ENCODE data around the gene LBHD2. TPM values are rescaled to one million over a fixed set of nuclear protein-coding genes. Genes with fewer than 3 reads are reported as not detected.

Gene LBHD2
- total RNA-seq, 2 experiments from 2014 or later: not detected

DNA sequence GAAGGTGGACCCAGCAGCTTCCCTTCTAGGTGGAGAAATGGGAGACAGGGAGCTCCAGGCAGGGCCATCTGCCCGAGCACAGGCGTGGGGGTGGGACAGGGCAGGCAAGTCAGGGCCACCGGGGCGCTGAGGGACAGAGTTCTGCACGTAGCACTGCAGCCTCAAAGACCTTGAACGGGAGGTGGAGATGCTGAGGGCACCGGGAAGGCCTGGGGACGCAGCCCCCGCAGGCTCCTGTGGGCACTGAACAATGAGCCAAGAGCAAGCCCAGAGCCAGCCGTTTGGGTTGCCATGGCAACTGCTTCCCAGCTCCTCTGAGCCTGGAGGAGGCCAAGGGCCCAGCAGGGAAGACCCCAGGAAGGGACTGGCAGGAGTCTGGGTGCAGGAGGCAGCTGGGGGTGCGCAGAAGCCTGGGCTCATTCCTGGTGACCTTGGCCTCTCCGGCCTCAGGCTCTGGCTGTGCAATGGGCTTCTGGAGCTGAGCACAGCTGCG is 3.4 kb downstream of the LBHD2 start:
- no peak for TF ChIP-seq EZH2phosphoT487 (IDR thresholded peaks at IDR 0.05; ENCODE audit: borderline replicate concordance, low read depth, low read length)
- no peak for TF ChIP-seq CTCF (conservative IDR thresholded peaks at IDR 0.05; ENCODE audit: low read length)
- no TSS peak for BruUV-seq (replicated peaks)
- Histone ChIP-seq H4K20me1 (ENCODE audit: insufficient read depth, low read length) (no peaks in the 10 kb centered on the region), H2AFZ (ENCODE audit: low read length) (no peak overlapping the region), H3K27ac (ENCODE audit: low read depth, low read length, poor library complexity, severe bottlenecking) (no peak overlapping the region), H3K4me1 (ENCODE audit: insufficient read depth, low read length, poor library complexity, severe bottlenecking) (peaks cover 6% of the 10 kb centered on the region), H3K9me2 (ENCODE audit: insufficient read depth, low read length) (no peaks in the 10 kb centered on the region), H3K4me3 (ENCODE audit: low read depth, low read length, poor library complexity, severe bottlenecking) (no peak overlapping the region), H3K79me2 (ENCODE audit: insufficient read depth, low read depth, low read length) (no peaks in the 10 kb centered on the region), H3K36me3 (ENCODE audit: insufficient read depth, low read length) (no peaks in the 10 kb centered on the region), H3K9me3 (ENCODE audit: low read length) (no peaks in the 10 kb centered on the region), H3K4me2 (ENCODE audit: low read length) (no peak overlapping the region)
- DNase-seq (ENCODE audit: low spot score): no peak
- CTCF ChIA-PET (ENCODE audit: unreplicated experiment): no interaction called here
- intact Hi-C loops (cut with micrococcal nuclease; ENCODE audit: unreplicated experiment): no loop called here
- POLR2A ChIA-PET: no interaction called here

GRCh38 chr14:103088921-103089320 is 4.9 kb downstream of the LBHD2 start:
- TF ChIP-seq CTCF (conservative IDR thresholded peaks at IDR 0.05; ENCODE audit: low read length) (no peak), EZH2phosphoT487 (IDR thresholded peaks at IDR 0.05; ENCODE audit: borderline replicate concordance, low read depth, low read length) (no peak)
- Histone ChIP-seq H3K4me2 (ENCODE audit: low read length) (no peak overlapping the region), H3K4me3 (ENCODE audit: low read depth, low read length, poor library complexity, severe bottlenecking) (no peak overlapping the region), H3K4me1 (ENCODE audit: insufficient read depth, low read length, poor library complexity, severe bottlenecking) (peaks cover 6% of the 10 kb centered on the region), H3K27ac (ENCODE audit: low read depth, low read length, poor library complexity, severe bottlenecking) (no peak overlapping the region), H3K36me3 (ENCODE audit: insufficient read depth, low read length) (no peaks in the 10 kb centered on the region), H2AFZ (ENCODE audit: low read length) (no peak overlapping the region), H3K9me2 (ENCODE audit: insufficient read depth, low read length) (no peaks in the 10 kb centered on the region), H3K79me2 (ENCODE audit: insufficient read depth, low read depth, low read length) (no peaks in the 10 kb centered on the region), H4K20me1 (ENCODE audit: insufficient read depth, low read length) (no peaks in the 10 kb centered on the region), H3K9me3 (ENCODE audit: low read length) (no peaks in the 10 kb centered on the region)
- no TSS peak for BruUV-seq (replicated peaks)
- POLR2A ChIA-PET: no interaction called here
- intact Hi-C loops (cut with micrococcal nuclease; ENCODE audit: unreplicated experiment): no loop called here
- no peak for DNase-seq (ENCODE audit: low spot score)
- CTCF ChIA-PET (ENCODE audit: unreplicated experiment): interaction anchor here (0.6 kb wide), 1 partner anchor 52 kb away, joined by 4 read pairs; no protein-coding TSS in a partner anchor

GRCh38 chr14:103089386-103090335 is 5.7 kb downstream of the LBHD2 start:
- Histone ChIP-seq H3K4me2 (ENCODE audit: low read length) (no peak overlapping the region), H2AFZ (ENCODE audit: low read length) (no peak overlapping the region), H3K79me2 (ENCODE audit: insufficient read depth, low read depth, low read length) (no peaks in the 10 kb centered on the region), H3K4me1 (ENCODE audit: insufficient read depth, low read length, poor library complexity, severe bottlenecking) (peaks cover 6% of the 10 kb centered on the region), H4K20me1 (ENCODE audit: insufficient read depth, low read length) (no peaks in the 10 kb centered on the region), H3K9me2 (ENCODE audit: insufficient read depth, low read length) (no peaks in the 10 kb centered on the region), H3K4me3 (ENCODE audit: low read depth, low read length, poor library complexity, severe bottlenecking) (no peak overlapping the region), H3K27ac (ENCODE audit: low read depth, low read length, poor library complexity, severe bottlenecking) (no peak overlapping the region), H3K9me3 (ENCODE audit: low read length) (no peaks in the 10 kb centered on the region), H3K36me3 (ENCODE audit: insufficient read depth, low read length) (no peaks in the 10 kb centered on the region)
- ChIA-PET CTCF (ENCODE audit: unreplicated experiment) (no interaction called here), POLR2A (no interaction called here)
- BruUV-seq (replicated peaks): no TSS peak
- no peak for TF ChIP-seq CTCF (conservative IDR thresholded peaks at IDR 0.05; ENCODE audit: low read length)
- TF ChIP-seq EZH2phosphoT487 (IDR thresholded peaks at IDR 0.05; ENCODE audit: borderline replicate concordance, low read depth, low read length): no peak
- no peak for DNase-seq (ENCODE audit: low spot score)
- intact Hi-C loops (cut with micrococcal nuclease; ENCODE audit: unreplicated experiment): no loop called here

Measured in OCI-LY7 (cell line).